ENCODE results near the gene RBM22. TPM values are rescaled to one million over a fixed set of nuclear protein-coding genes. Genes with fewer than 3 reads are reported as not detected.

The RBM22 gene
- total and polyA plus RNA-seq, 10 of the 15 experiments (the other 5 are each of a cell fraction or from before 2014, with no cell fraction given): 26.3 to 66.4 (median 43.0) TPM

DNA sequence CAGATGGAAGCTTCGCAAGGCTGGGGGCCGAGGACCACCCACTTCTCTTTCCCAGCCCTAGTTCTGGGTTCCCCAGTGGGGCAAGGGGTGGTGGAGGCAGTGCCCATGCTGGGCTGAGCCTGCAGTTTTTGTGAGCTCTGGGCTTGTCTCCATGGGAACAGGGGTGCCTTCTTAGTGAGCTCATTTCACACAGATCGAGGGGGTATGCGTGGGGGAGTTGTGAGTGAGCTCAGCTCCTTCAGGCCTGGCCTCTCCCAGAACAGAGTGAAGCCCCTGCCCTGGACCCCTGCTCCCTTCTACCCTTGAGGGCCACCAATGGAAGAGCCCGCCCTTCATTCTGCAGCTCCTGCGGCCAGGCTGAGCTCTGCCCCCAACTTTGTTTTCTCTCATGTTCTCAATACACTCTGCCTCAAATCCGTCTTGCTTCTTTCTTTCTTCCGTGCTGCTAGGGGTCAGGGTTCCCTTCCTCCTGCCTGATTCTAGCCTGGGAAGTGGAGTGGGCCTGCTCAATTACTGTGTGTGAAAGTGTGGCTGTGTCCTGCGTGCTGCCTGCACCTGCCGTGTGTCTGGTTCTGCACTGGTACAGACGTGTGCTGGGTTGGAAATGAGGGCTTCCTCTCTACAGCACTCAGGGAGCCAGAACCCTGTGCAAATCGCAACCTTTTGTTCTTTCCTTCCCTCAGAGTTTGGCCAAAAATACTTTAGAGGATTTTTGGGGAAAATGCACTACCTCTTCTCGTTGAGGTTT is 48.8 kb downstream of the RBM22 start:
- H3K4me3 ChIP-seq: no peak overlapping the region
- BruUV-seq (replicated peaks): no TSS peak
- no peak for FAIRE-seq

DNA sequence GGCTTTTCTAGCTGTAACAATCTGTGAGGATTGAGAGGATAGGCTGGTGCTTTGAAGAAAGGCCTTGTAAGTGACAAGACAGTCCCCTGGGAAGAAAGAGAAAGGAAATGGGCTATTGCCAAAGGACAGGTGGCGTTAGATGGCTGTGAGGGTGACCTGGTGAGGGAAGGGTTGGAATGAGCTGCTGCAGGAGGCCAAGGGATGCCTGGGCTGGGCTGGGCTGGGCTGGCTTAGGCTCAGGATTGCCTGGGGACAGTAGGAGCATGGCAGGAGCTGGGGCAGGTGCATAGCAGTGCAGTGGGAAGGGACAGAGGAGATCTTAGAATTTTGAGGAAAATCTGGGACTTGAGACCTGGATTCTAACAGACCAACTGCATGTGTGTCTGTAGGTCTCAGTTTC is 49.5 kb downstream of the RBM22 start:
- TF ChIP-seq MXI1 (IDR thresholded peaks at IDR 0.05; ENCODE audit: low read depth, low read length) (no peak), PAX5 (IDR thresholded peaks at IDR 0.05; ENCODE audit: borderline replicate concordance, low read depth, low read length) (no peak), PML (IDR thresholded peaks at IDR 0.05; ENCODE audit: low read length) (no peak), RCOR1 (conservative IDR thresholded peaks at IDR 0.05; ENCODE audit: low read depth, low read length) (no peak), MTA2 (IDR thresholded peaks at IDR 0.05; ENCODE audit: low read depth) (no peak), NR2F1 (conservative IDR thresholded peaks at IDR 0.05) (no peak), EZH2 (IDR thresholded peaks at IDR 0.05; ENCODE audit: borderline replicate concordance, control insufficient read depth, low read depth, low read length) (no peak), NRF1 (conservative IDR thresholded peaks at IDR 0.05; ENCODE audit: low read depth, low read length) (no peak), HCFC1 (IDR thresholded peaks at IDR 0.05; ENCODE audit: low read length) (no peak), ATF7 (IDR thresholded peaks at IDR 0.05; ENCODE audit: low read depth) (no peak), RELA (IDR thresholded peaks at IDR 0.05; ENCODE audit: borderline replicate concordance, partially characterized antibody) (no peak), POLR2A (IDR thresholded peaks at IDR 0.05; ENCODE audit: low read depth, low read length) (no peak)
- H3K9ac ChIP-seq (ENCODE audit: control insufficient read depth, insufficient read depth, low read length): no peak overlapping the region
- no peak overlapping the region for H3K4me2 ChIP-seq (ENCODE audit: control insufficient read depth, insufficient read depth)
- H3K9me3 ChIP-seq (replicated peaks; ENCODE audit: control insufficient read depth, insufficient read depth, low read length): no peaks in the 10 kb centered on the region
- no TSS peak for BruUV-seq (replicated peaks)
- intact Hi-C loops (cut with micrococcal nuclease; ENCODE audit: unreplicated experiment) (loop anchor here (10.0 kb wide), 1 partner anchor 197 kb away; no protein-coding TSS in a partner anchor), in situ Hi-C loops (cut with MboI) (loop anchor here (5.0 to 10.0 kb wide), 2 partner anchors 89 to 197 kb away; no protein-coding TSS in a partner anchor)
- H2AFZ ChIP-seq (ENCODE audit: control insufficient read depth, low read depth, low read length): no peak overlapping the region
- FAIRE-seq: no peak
- CTCF ChIA-PET: interaction anchor here (0.8 to 12.7 kb wide), 5 partner anchors 24 to 195 kb away, joined by 3 to 236 read pairs (median 4); partner anchors contain the start of gene IRGM
- no peak for DNase-seq (ENCODE audit: low read depth, low spot score)
- POLR2A ChIA-PET: no interaction called here
- SMC1A ChIA-PET (ENCODE audit: uncharacterized antibody, unreplicated experiment): interaction anchor here (5.8 kb wide), 1 partner anchor 90 kb away, joined by 61 read pairs; no protein-coding TSS in a partner anchor
- no peaks in the 10 kb centered on the region for H3K27me3 ChIP-seq (replicated peaks in 1 of 2; ENCODE audit: control insufficient read depth in 2 of 2, insufficient read depth in 2 of 2, low read length in 1 of 2)
- no peak overlapping the region for H3K4me3 ChIP-seq
- no peaks in the 10 kb centered on the region for H3K36me3 ChIP-seq (ENCODE audit: control insufficient read depth in 2 of 2, insufficient read depth in 2 of 2, low read length in 1 of 2)
- RAD21 ChIA-PET (ENCODE audit: unreplicated experiment): interaction anchor here (0.8 to 1.7 kb wide), 4 partner anchors 25 to 397 kb away, joined by 3 to 6 read pairs (median 4); no protein-coding TSS in a partner anchor
- H3K4me1 ChIP-seq (ENCODE audit: control insufficient read depth, insufficient read depth, low read length): peaks cover 6% of the 10 kb centered on the region; the same call in 1 of the 2 replicates
- no peak for ATAC-seq
- 56% methylated on average over 1 of the region's 1 CpG for whole genome bisulfite sequencing (ENCODE audit: insufficient coverage, insufficient replicate concordance, low lambda C conversion rate, missing lambda C conversion rate)
- H4K20me1 ChIP-seq (ENCODE audit: control insufficient read depth, insufficient read depth): no peaks in the 10 kb centered on the region
- no peaks in the 10 kb centered on the region for H3K79me2 ChIP-seq (ENCODE audit: control insufficient read depth, insufficient read depth, low read length)
- no peak overlapping the region for H3K27ac ChIP-seq (ENCODE audit: control insufficient read depth, insufficient read depth)

More for the DNA sequence above, 48.8 kb downstream of the RBM22 start:
- no peak overlapping the region for H3K9ac ChIP-seq (ENCODE audit: control insufficient read depth, insufficient read depth, low read length)
- RAD21 ChIA-PET (ENCODE audit: unreplicated experiment): interaction anchor here (0.8 to 1.7 kb wide), 5 partner anchors 26 to 396 kb away, joined by 3 to 6 read pairs (median 4); no protein-coding TSS in a partner anchor
- peaks cover 9% of the 10 kb centered on the region for H3K4me1 ChIP-seq (ENCODE audit: control insufficient read depth, insufficient read depth, low read length)
- 50% methylated on average over 13 of the region's 13 CpGs for WGBS (ENCODE audit: insufficient coverage, insufficient replicate concordance, low lambda C conversion rate, missing lambda C conversion rate)
- SMC1A ChIA-PET (ENCODE audit: uncharacterized antibody, unreplicated experiment): interaction anchor here (0.7 to 5.8 kb wide), 4 partner anchors 10 to 90 kb away, joined by 3 to 61 read pairs (median 7); partner anchors contain the start of gene MYOZ3
- no peak overlapping the region for H2AFZ ChIP-seq (ENCODE audit: control insufficient read depth, low read depth, low read length)
- H3K4me2 ChIP-seq (ENCODE audit: control insufficient read depth, insufficient read depth): no peak overlapping the region
- in situ Hi-C loops (cut with MboI): loop anchor here (5.0 to 10.0 kb wide), 2 partner anchors 90 to 197 kb away; no protein-coding TSS in a partner anchor
- intact Hi-C loops (cut with micrococcal nuclease; ENCODE audit: unreplicated experiment): loop anchor here (10.0 kb wide), 1 partner anchor 197 kb away; no protein-coding TSS in a partner anchor
- H3K79me2 ChIP-seq (ENCODE audit: control insufficient read depth, insufficient read depth, low read length): no peaks in the 10 kb centered on the region
- ATAC-seq: no peak
- TF ChIP-seq SUZ12 (IDR thresholded peaks at IDR 0.05; ENCODE audit: unreplicated experiment) (no peak), KLF5 (IDR thresholded peaks at IDR 0.05; ENCODE audit: partially characterized antibody) (no peak), ASH2L (IDR thresholded peaks at IDR 0.05; ENCODE audit: borderline replicate concordance, low read depth) (no peak), LARP7 (IDR thresholded peaks at IDR 0.05) (no peak)
- H3K36me3 ChIP-seq (ENCODE audit: control insufficient read depth in 2 of 2, insufficient read depth in 2 of 2, low read length in 1 of 2): no peaks in the 10 kb centered on the region
- POLR2A ChIA-PET: no interaction called here
- no peaks in the 10 kb centered on the region for H4K20me1 ChIP-seq (ENCODE audit: control insufficient read depth, insufficient read depth)
- no peaks in the 10 kb centered on the region; a peak in 1 of 4 replicates for H3K27me3 ChIP-seq (replicated peaks in 1 of 2; ENCODE audit: control insufficient read depth in 2 of 2, insufficient read depth in 2 of 2, low read length in 1 of 2)
- H3K27ac ChIP-seq (ENCODE audit: control insufficient read depth, insufficient read depth): no peak overlapping the region
- no peaks in the 10 kb centered on the region for H3K9me3 ChIP-seq (replicated peaks; ENCODE audit: control insufficient read depth, insufficient read depth, low read length)
- CTCF ChIA-PET: interaction anchor here (0.8 to 12.7 kb wide), 7 partner anchors 9 to 194 kb away, joined by 3 to 236 read pairs (median 8); partner anchors contain the start of gene IRGM
- no peak for DNase-seq (ENCODE audit: low read depth, low spot score)
